Naive B cell (primary cell): ENCODE measurements around the gene SLC2A13. TPM values are rescaled to one million over a fixed set of nuclear protein-coding genes. Genes with fewer than 3 reads are reported as not detected.

Experiments
- ATAC-seq, 2 donors: fragments of 150-1000 bp; cut with Tn5 transposase; 2 replicates each; pipeline ENCODE4 v1.10.0; 2021; ENCODE audit warnings: low read depth in 2 of 2, mild to moderate bottlenecking in 2 of 2, moderate library complexity in 2 of 2
- DNase-seq: peaks from one replicate; pipeline ENCODE4 v3.0.0; 2022
- H3K27ac Mint-ChIP-seq, 6 donors: one replicate each; pipeline ENCODE4 v1.8.0; 2020 to 2022; ENCODE audit warnings: mild to moderate bottlenecking in 6 of 6, mixed read lengths in 6 of 6, moderate library complexity in 5 of 6, inconsistent platforms in 2 of 6
- H3K27me3 Mint-ChIP-seq, 3 donors: one replicate each; pipeline ENCODE4 v1.8.0; 2021 to 2022; ENCODE audit warnings: mixed read lengths in 3 of 3, mild to moderate bottlenecking in 1 of 3
- H3K36me3 Mint-ChIP-seq, 2 donors: one replicate each; pipeline ENCODE4 v1.8.0; 2020 to 2022; ENCODE audit warnings: mixed read lengths in 2 of 2, inconsistent platforms in 1 of 2, mild to moderate bottlenecking in 1 of 2
- H3K4me1 Mint-ChIP-seq, 3 donors: one replicate each; pipeline ENCODE4 v1.8.0; 2020 to 2022; ENCODE audit warnings: mixed read lengths in 3 of 3, inconsistent platforms in 1 of 3, mild to moderate bottlenecking in 1 of 3, moderate library complexity in 1 of 3
- H3K4me3 Mint-ChIP-seq, 8 donors: one replicate each; pipeline ENCODE4 v1.8.0; 2020 to 2022; ENCODE audit warnings: mild to moderate bottlenecking in 8 of 8, mixed read lengths in 8 of 8, moderate library complexity in 8 of 8, inconsistent platforms in 2 of 8
- H3K9me3 Mint-ChIP-seq, 7 donors: one replicate each; pipeline ENCODE4 v1.8.0; 2020 to 2022; ENCODE audit warnings: mixed read lengths in 7 of 7, mild to moderate bottlenecking in 5 of 7, inconsistent platforms in 2 of 7, moderate library complexity in 1 of 7
- polyA plus RNA-seq, 6 donors: library from polyadenylated mRNA; unstranded; fragments of 300-500 nt; fragmentation: Illumina TruSeq; gene quantifications; one replicate each; pipeline ENCODE4 v1.2.3, GENCODE V29; 2021; ENCODE audit warnings: low read depth in 6 of 6

The SLC2A13 gene
- polyA plus RNA-seq, 6 donors from 2014 or later, result 0.72 to 2.2 (median 1.9) TPM; not detected in 1

DNA sequence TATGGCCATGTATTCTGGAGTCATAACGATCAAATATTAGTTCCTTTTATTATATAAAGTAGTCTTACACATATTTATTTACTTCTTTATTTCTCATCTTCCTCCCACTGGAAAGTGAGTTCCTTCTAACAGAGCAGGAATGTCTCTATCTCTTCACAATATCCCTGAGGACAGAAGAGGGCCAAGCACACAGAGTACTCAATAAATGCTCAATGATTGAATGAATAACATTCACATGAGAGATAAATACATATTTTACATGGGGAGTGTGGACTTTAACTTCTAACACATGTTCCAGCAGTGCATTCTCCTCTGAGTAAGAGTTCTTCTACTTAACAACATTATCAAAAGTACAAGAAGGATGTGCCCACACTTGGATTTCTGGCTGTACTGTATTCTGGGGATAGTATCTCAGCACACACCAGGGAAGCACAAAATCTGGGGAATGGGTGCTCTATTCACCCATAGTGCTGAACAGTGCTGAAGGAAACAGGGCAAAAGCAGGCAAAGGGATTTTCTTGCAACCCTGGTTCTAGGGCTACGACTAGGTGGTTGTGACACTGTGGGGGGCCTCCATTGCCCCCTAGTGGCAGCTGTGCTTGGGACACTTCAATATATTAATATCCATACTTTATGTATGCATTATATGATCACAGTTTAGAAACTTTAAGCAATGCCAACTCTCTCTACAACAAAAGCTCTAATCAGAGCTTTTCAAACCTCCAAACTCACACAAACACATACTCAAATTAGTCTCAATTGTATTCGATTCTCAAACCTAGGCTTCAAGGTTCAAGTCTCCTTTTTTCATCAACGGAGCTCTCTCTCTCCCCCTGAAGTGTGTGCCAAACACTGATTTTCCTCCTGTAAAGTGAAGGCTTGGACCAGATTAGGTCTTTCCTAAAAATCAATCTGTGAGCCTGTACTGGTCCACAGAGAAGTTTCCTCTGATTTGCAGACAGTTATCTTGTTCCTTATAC lies 115.5 kb downstream of the SLC2A13 start:
- Mint-ChIP-seq H3K4me3 (no peak overlapping the region), H3K36me3 (peaks cover 0 to under 1% of the 10 kb centered on the region in 2 donors), H3K4me1 (peaks cover 10 to 12% (median 10%) of the 10 kb centered on the region in 3 donors), H3K27ac (no peak overlapping the region), H3K9me3 (no peaks in the 10 kb centered on the region), H3K27me3 (no peaks in the 10 kb centered on the region)
- ATAC-seq (peak; percentile 51 to 83), DNase-seq (peak; percentile 38)

DNA sequence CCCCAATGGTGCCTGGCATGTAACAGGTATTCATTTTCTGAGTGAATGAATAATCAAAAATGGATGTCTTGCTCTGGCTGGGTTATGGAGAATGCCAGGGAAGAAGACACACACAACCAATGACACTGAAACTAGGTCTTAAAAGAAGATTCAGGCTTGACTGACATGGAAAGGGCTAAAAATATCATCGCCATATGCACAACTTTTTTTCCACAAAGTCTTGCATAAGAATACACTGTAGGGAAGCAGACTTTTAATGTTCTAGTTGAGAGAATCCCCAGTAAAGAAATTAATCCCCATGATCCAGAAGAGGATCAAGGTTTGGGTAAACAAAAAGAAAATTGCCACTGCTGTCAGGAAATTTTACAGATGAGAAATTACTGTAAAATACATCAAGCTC lies 116.4 kb downstream of the SLC2A13 start:
- Mint-ChIP-seq H3K4me3 (no peak overlapping the region), H3K27me3 (no peaks in the 10 kb centered on the region), H3K36me3 (no peaks in the 10 kb centered on the region), H3K4me1 (peaks cover 10 to 12% (median 10%) of the 10 kb centered on the region in 3 donors), H3K27ac (no peak overlapping the region), H3K9me3 (no peaks in the 10 kb centered on the region)
- no peak for DNase-seq
- no peak for ATAC-seq

DNA sequence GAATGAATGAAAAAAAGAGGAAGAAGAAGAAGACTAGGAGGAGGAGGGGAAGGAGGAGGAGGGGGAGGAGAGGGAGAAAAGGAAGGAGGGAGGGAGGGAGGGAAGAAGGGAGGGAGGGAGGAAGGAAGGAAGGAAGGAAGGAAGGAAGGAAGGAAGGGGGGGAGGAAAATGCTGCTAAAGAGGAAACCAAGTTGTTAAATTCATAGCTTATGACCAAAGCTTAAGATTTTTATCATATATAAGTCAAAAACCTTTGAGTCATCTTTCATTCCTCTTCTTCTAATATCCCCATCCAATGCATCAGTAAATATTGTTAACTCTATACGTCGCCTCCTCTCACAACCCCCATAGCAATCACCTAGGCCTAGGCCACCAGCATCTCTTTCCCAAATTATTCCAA lies 117.3 kb downstream of the SLC2A13 start:
- H3K27me3 Mint-ChIP-seq, result no peaks in the 10 kb centered on the region
- no peaks in the 10 kb centered on the region for H3K36me3 Mint-ChIP-seq
- H3K9me3 Mint-ChIP-seq, result no peaks in the 10 kb centered on the region
- no peak overlapping the region for H3K4me3 Mint-ChIP-seq
- no peak for ATAC-seq
- peaks cover 10 to 12% (median 10%) of the 10 kb centered on the region in 3 donors for H3K4me1 Mint-ChIP-seq
- DNase-seq, result no peak
- peak overlapping the region in 1 of 6 donors; percentile 89 for H3K27ac Mint-ChIP-seq

DNA sequence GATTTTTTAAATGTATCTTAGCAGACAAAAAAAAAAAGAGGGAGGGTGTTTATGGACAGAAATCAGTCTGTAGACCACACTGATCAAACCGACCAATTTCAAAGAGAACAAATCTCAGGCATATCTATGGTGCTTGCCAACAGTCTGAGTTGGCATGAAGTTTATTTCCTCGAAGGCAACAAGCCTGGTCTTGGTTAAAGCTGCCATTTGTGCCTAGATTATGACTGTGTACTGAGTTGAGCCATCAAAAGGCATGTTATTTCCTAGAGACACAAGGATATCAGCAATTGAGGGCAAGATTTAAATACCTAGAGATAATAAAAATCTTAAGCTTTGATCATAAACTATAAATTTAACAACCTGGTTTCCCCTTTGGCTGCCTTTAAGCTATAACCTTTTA lies 119.2 kb downstream of the SLC2A13 start:
- Mint-ChIP-seq H3K9me3 (no peaks in the 10 kb centered on the region), H3K4me1 (peaks cover 10 to 12% (median 10%) of the 10 kb centered on the region in 3 donors), H3K4me3 (no peak overlapping the region), H3K36me3 (no peaks in the 10 kb centered on the region), H3K27me3 (no peaks in the 10 kb centered on the region), H3K27ac (no peak overlapping the region)
- no peak for DNase-seq
- ATAC-seq, result no peak

DNA sequence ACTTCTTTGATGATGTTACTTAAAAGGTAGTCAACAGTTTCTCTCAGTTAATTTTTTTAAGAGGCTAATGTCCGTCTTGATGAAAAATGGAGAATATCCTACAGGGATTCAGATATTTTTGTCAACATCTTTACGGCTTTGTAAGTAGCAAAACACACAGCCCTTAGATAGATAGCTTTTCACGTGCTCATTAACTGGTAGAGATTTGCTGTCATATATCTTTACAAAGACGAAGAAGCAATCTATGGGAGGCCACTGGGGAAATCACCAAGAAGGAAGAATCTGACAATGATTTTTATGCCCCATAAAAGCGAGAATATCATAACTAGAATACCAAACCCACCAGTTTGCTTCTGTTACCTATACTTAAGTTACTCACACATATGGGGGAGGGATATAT lies 121.2 kb downstream of the SLC2A13 start:
- Mint-ChIP-seq H3K27me3 (no peaks in the 10 kb centered on the region), H3K4me3 (no peak overlapping the region), H3K27ac (no peak overlapping the region), H3K36me3 (no peaks in the 10 kb centered on the region), H3K4me1 (peaks cover 9 to 10% (median 10%) of the 10 kb centered on the region in 3 donors), H3K9me3 (peaks cover 0 to 2% (median 0%) of the 10 kb centered on the region in 7 donors)
- no peak for ATAC-seq
- DNase-seq, result no peak

DNA sequence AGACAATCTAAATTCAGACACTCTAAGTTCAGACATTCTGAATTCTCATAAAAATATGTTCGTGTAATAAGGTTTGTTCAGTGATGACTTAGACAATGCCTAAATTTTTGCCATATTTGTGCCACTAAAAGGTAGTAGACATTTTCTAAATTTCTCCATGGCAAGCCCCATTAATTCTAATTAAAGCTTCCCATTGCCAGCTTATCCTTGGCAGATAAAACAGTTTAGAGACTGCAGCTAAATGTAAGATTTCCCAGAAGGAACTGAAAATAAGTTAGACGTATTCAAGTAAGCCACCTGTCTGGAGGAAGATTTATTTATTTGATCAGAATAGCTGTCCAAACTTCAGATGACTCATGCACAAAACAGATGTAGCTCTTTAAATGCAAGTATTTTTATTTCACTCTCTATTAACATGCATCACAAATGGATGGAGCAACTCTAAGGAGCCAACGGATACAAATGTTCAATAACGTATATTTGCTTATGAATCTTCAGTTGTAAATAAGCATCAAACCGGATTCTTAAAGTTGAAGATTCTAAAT lies 130.4 kb downstream of the SLC2A13 start:
- DNase-seq, result no peak
- H3K4me3 Mint-ChIP-seq, result no peak overlapping the region
- H3K4me1 Mint-ChIP-seq, result no peaks in the 10 kb centered on the region
- H3K27me3 Mint-ChIP-seq, result no peaks in the 10 kb centered on the region
- no peak for ATAC-seq
- peaks cover 2 to 3% of the 10 kb centered on the region in 2 donors for H3K36me3 Mint-ChIP-seq
- no peak overlapping the region for H3K27ac Mint-ChIP-seq
- H3K9me3 Mint-ChIP-seq, result peaks cover 0 to 4% (median 3%) of the 10 kb centered on the region in 7 donors

DNA sequence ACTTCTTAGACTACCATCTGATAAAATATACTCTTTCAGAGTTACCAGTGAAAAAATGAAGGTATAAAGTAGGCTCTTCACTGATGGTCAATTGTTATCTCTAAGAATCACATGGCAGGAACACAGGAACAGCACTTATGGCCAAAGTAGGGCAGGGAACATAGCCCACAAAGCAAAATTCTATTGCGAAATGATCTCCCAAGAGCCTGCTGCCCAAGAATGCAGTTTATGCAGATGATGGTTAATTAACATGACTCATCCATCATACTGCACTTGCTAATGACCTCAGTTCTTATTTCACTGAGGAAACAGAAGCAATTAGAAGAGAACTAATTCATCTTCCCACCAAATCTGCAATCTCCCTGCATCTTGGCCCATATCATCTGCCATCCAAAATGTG lies 133.8 kb downstream of the SLC2A13 start:
- Mint-ChIP-seq H3K4me1 (no peaks in the 10 kb centered on the region), H3K4me3 (no peak overlapping the region), H3K27me3 (no peaks in the 10 kb centered on the region), H3K27ac (no peak overlapping the region), H3K36me3 (peaks cover 5 to 8% of the 10 kb centered on the region in 2 donors), H3K9me3 (peaks cover 2 to 13% (median 5%) of the 10 kb centered on the region in 7 donors)
- DNase-seq (no peak), ATAC-seq (no peak)

DNA sequence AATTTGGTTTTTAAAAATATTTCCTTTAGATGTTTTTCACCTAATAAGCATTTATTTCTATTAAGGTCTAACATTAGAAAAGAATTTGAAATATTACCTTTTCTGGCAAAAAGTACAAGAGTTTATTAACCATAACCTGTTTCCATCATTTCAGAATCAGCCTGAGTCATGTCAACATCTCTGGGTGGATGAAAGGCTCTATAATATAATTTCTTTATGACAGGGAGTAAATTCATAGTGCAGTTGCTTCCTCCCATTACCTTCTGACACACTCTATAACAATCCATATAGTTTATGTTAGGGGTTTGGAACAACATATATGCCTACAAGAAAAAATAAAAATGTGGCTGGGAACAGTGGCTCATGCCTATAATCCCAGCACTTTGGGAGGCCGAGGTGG lies 134.5 kb downstream of the SLC2A13 start:
- DNase-seq (no peak), ATAC-seq (no peak)
- Mint-ChIP-seq H3K9me3 (peaks cover 2 to 13% (median 5%) of the 10 kb centered on the region in 7 donors), H3K27ac (no peak overlapping the region), H3K4me3 (no peak overlapping the region), H3K27me3 (no peaks in the 10 kb centered on the region), H3K4me1 (no peaks in the 10 kb centered on the region), H3K36me3 (peaks cover 5 to 8% of the 10 kb centered on the region in 2 donors)

DNA sequence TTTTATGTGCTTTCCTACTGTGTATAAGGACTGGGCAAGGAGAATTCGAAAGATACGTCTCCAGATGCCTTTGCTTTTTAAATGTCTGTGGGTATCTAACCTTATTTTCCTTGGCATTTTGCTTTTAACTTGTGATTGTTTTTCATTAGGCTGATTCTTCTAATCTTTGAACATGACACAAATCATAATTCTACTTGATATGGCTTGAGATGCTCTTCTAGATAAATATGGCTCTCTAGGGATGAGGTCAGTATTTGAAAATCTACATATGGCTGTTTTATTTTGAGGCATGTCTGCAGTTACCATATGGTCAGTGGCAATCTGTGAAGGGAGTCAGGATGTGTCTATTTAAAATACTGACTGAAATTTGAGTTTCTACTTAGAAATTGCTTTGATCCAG lies 139.2 kb downstream of the SLC2A13 start:
- ATAC-seq, result no peak
- H3K9me3 Mint-ChIP-seq, result peaks cover 2 to 13% (median 5%) of the 10 kb centered on the region in 7 donors

DNA sequence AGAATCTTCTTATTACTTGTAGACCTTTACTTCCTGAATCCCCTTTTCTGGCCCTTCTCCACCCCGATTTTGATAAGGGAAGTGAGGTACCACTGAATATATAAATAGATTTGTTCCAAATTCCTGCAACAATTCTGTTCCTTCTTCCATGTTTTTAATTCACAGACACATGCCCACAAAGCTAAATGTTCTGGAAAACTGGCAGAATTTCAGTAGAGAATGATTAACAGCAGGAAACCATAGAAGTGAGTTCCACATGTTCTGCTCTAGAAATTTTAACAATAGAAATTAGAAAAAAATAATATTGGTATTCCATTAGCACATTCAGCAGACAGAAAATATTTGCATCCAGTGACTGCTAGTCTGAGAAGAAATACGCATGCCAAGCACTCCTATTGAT lies 139.6 kb downstream of the SLC2A13 start:
- Mint-ChIP-seq H3K27ac (peak overlapping the region in 1 of 6 donors; percentile 69), H3K4me1 (no peaks in the 10 kb centered on the region), H3K9me3 (peaks cover 2 to 13% (median 5%) of the 10 kb centered on the region in 7 donors), H3K27me3 (no peaks in the 10 kb centered on the region), H3K36me3 (peaks cover 5 to 8% of the 10 kb centered on the region in 2 donors), H3K4me3 (no peak overlapping the region)
- DNase-seq (no peak), ATAC-seq (no peak)

More for the DNA sequence above, 139.2 kb downstream of the SLC2A13 start:
- H3K4me1 Mint-ChIP-seq, result no peaks in the 10 kb centered on the region
- no peak for DNase-seq
- no peak overlapping the region for H3K4me3 Mint-ChIP-seq
- H3K27me3 Mint-ChIP-seq, result no peaks in the 10 kb centered on the region
- peaks cover 5 to 8% of the 10 kb centered on the region in 2 donors for H3K36me3 Mint-ChIP-seq
- no peak overlapping the region for H3K27ac Mint-ChIP-seq

DNA sequence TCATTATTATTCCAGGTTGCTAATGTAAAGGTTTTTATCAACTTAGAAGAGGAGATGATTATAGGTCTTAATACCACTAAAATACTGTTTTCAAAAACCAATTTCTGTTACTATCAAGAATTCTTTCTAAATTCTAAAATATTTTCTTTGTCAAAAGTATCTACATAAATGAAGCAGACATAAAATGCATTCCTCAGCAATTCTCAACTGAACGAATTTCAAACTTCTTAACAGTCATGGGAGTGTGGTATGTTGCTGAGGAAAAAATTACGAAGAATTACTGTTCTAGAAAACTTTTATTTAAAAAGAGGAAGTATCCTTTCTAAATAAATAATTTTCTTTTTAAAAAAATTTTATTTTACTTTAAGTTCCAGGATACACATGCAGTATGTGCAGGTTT lies 146.4 kb downstream of the SLC2A13 start:
- H3K27ac Mint-ChIP-seq, result no peak overlapping the region
- no peak overlapping the region for H3K4me3 Mint-ChIP-seq
- DNase-seq, result no peak
- H3K27me3 Mint-ChIP-seq, result no peaks in the 10 kb centered on the region
- no peaks in the 10 kb centered on the region for H3K36me3 Mint-ChIP-seq
- H3K9me3 Mint-ChIP-seq, result no peaks in the 10 kb centered on the region
- no peak for ATAC-seq
- no peaks in the 10 kb centered on the region for H3K4me1 Mint-ChIP-seq

DNA sequence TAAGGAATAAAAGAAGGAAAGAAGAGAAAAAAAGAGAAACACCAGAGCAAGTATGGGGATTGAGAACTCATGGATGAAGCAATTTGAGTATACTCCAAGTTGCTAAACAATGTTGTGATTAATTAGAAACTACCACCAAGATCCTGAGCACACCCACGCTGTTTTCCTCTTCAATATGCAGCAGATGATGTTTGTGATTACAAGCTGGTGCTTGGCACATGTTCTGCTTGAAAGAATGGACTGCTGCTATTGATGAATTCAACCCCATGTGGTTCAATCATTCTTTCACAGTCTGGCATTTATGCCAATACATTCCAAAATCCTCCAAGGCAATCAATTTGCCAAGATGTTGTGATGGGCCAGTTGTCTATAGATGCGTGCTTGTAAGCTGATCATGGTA lies 146.8 kb downstream of the SLC2A13 start:
- no peak overlapping the region for H3K4me3 Mint-ChIP-seq

DNA sequence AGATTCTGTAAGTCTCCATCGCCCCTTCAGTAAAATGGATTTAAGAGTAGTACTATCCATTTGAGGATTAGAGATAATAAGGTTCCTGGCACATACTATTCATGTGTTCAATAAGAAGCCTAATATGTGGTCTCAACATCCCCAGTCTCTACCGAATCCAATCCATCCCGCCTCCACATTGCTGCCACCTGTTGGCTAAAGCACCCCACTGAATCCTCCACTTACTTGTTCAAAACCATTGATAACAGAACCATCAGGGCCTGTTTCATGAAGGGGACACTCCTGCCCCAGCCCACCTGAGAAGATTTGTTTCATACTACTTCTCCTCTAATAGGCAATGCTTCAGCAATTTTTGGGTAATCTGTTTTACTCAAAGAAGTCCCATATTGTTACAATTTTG lies 147.5 kb downstream of the SLC2A13 start:
- peak overlapping the region in 1 of 8 donors; percentile 23 for H3K4me3 Mint-ChIP-seq
- no peaks in the 10 kb centered on the region for H3K36me3 Mint-ChIP-seq
- DNase-seq (no peak), ATAC-seq (no peak)
- no peaks in the 10 kb centered on the region for H3K4me1 Mint-ChIP-seq
- H3K27ac Mint-ChIP-seq, result no peak overlapping the region
- no peaks in the 10 kb centered on the region for H3K9me3 Mint-ChIP-seq
- no peaks in the 10 kb centered on the region for H3K27me3 Mint-ChIP-seq

More for the DNA sequence above, 146.8 kb downstream of the SLC2A13 start:
- H3K27ac Mint-ChIP-seq, result no peak overlapping the region
- H3K9me3 Mint-ChIP-seq, result no peaks in the 10 kb centered on the region
- ATAC-seq, result no peak
- no peaks in the 10 kb centered on the region for H3K4me1 Mint-ChIP-seq
- H3K27me3 Mint-ChIP-seq, result no peaks in the 10 kb centered on the region
- no peak for DNase-seq
- H3K36me3 Mint-ChIP-seq, result no peaks in the 10 kb centered on the region

DNA sequence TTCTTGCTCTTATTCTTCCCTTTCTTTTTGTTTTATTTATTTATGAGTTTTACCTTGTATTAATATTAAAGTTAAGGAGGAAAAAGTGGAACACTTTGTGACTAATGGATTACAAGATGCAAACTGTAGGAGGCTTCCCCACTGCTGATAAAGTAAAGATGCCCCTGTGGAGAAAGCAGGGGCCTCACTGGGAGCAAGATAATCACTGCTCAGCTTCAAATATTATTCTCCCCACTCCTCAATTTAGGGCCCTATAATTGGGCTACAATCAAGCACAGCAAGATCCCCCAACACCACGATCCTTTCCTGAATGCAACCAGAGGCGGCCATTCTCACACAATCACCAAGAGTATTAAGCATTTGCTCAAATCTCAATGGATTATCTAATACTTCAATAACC lies 149.2 kb downstream of the SLC2A13 start:
- Mint-ChIP-seq H3K27ac (no peak overlapping the region), H3K9me3 (no peaks in the 10 kb centered on the region), H3K27me3 (no peaks in the 10 kb centered on the region), H3K4me1 (no peaks in the 10 kb centered on the region), H3K4me3 (no peak overlapping the region), H3K36me3 (no peaks in the 10 kb centered on the region)
- no peak for DNase-seq
- no peak for ATAC-seq
